Right kidney (tissue), 1 donor: ENCODE data around the gene IFIT2.
A peak's percentile ranks its signal among the peaks of the same experiment; 100 is the strongest.
"Not testable (repeated sequence)": the region's sequence is repeated elsewhere in the genome, so short reads cannot be mapped to it uniquely, and the experiment has no call there.

Experiments
- DNase-seq: peaks from one replicate; pipeline ENCODE4 v3.0.0-alpha.2; 2016

The IFIT2 gene

GRCh38 chr10:89278900-89279392 lies 22.9 kb upstream of the IFIT2 start:
- no peak for DNase-seq

- no peak for DNase-seq
Measured at GRCh38 chr10:89279421-89279869, 22.4 kb upstream of the IFIT2 start.

- no peak for DNase-seq
Measured at GRCh38 chr10:89280508-89280907, 21.3 kb upstream of the IFIT2 start.

- no peak for DNase-seq
Measured at GRCh38 chr10:89281606-89282395, 20.0 kb upstream of the IFIT2 start.

GRCh38 chr10:89283025-89283935 lies 18.6 kb upstream of the IFIT2 start:
- DNase-seq, result peak; percentile 61

GRCh38 chr10:89283936-89284475 lies 17.8 kb upstream of the IFIT2 start:
- peak; percentile 71 for DNase-seq

GRCh38 chr10:89284711-89285110 lies 17.1 kb upstream of the IFIT2 start:
- DNase-seq, result not testable (repeated sequence)

GRCh38 chr10:89285303-89285702 lies 16.5 kb upstream of the IFIT2 start:
- not testable (repeated sequence) for DNase-seq

GRCh38 chr10:89294721-89295239 lies 7.1 kb upstream of the IFIT2 start:
- DNase-seq, result no peak

- no peak for DNase-seq
Measured at GRCh38 chr10:89295597-89295996, 6.2 kb upstream of the IFIT2 start.

GRCh38 chr10:89296220-89296648 lies 5.6 kb upstream of the IFIT2 start:
- DNase-seq, result no peak

GRCh38 chr10:89297356-89297755 lies 4.5 kb upstream of the IFIT2 start:
- DNase-seq, result no peak

GRCh38 chr10:89297791-89298190 lies 4.1 kb upstream of the IFIT2 start:
- no peak for DNase-seq

GRCh38 chr10:89299031-89299430 lies 2.8 kb upstream of the IFIT2 start:
- no peak for DNase-seq

GRCh38 chr10:89301232-89301631 lies 614 bp upstream of the IFIT2 start:
- DNase-seq, result peak; percentile 39

GRCh38 chr10:89302625-89303024 lies 779 bp downstream of the IFIT2 start:
- no peak for DNase-seq

- DNase-seq, result no peak
Measured at GRCh38 chr10:89303161-89303560, 1.3 kb downstream of the IFIT2 start.

GRCh38 chr10:89304026-89304425 lies 2.2 kb downstream of the IFIT2 start:
- no peak for DNase-seq

- no peak for DNase-seq
Measured at GRCh38 chr10:89304446-89304845, 2.6 kb downstream of the IFIT2 start.

GRCh38 chr10:89304925-89305324 lies 3.1 kb downstream of the IFIT2 start:
- DNase-seq, result no peak

- no peak for DNase-seq
Measured at GRCh38 chr10:89305766-89306433, 4.1 kb downstream of the IFIT2 start.
